H1 (cell line): ENCODE measurements around the gene SPINK7. TPM values are rescaled to one million over a fixed set of nuclear protein-coding genes. Genes with fewer than 3 reads are reported as not detected.

ENCODE experiments used
- CTCF ChIA-PET: fragments of 300-600 bp; sonication (Branson Sonifier 250); formaldehyde crosslinking; loops from one replicate; lab custom pipeline; 2021; ENCODE audit not compliant: partially characterized antibody; lab: Charles Lee
- POLR2A ChIA-PET: fragments of 300-600 bp; sonication (Branson Sonifier 250); formaldehyde crosslinking; loops from one replicate; lab custom pipeline; 2021; ENCODE audit warnings: inconsistent platforms; ENCODE audit not compliant: partially characterized antibody; lab: Charles Lee
- DNase-seq, 2 experiments: peaks; one replicate each; pipeline versions ENCODE4 v3.0.0 to v3.0.0-alpha.2; 2010 to 2022; ENCODE audit warnings: low spot score in 2 of 2, low read depth in 1 of 2, mixed read lengths in 1 of 2
- FAIRE-seq: peaks from 2 replicates; lab custom pipeline; 2011; peaks lifted over from hg19 to GRCh38; lab: Jason Lieb, UNC
- H2AFZ ChIP-seq: 2 replicates; pipeline ENCODE4 v1.8.1; 2012; ENCODE audit warnings: low read length, inconsistent platforms
- H2AK5ac ChIP-seq: 2 replicates; pipeline ENCODE4 v1.6.1; 2013; ENCODE audit warnings: low read depth, low read length
- H2BK120ac ChIP-seq: replicated peaks from 2 replicates; pipeline ENCODE3; 2013; ENCODE audit warnings: low read depth, low read length, inconsistent platforms
- H2BK12ac ChIP-seq: 2 replicates; pipeline ENCODE4 v1.6.1; 2013; ENCODE audit warnings: low read depth, low read length
- H2BK15ac ChIP-seq: 2 replicates; pipeline ENCODE4 v1.6.1; 2013; ENCODE audit warnings: low read length
- H2BK20ac ChIP-seq: 2 replicates; pipeline ENCODE4 v1.6.1; 2013; ENCODE audit warnings: low read length
- H2BK5ac ChIP-seq: 2 replicates; pipeline ENCODE4 v1.6.1; 2013; ENCODE audit warnings: low read depth, low read length
- H3K14ac ChIP-seq: 2 replicates; pipeline ENCODE4 v1.6.1; 2013; ENCODE audit warnings: inconsistent platforms; ENCODE audit not compliant: insufficient read length
- H3K18ac ChIP-seq: 2 replicates; pipeline ENCODE4 v1.6.1; 2013; ENCODE audit warnings: low read length; ENCODE audit errors: extremely low read depth
- H3K23ac ChIP-seq: 2 replicates; pipeline ENCODE4 v1.6.1; 2013; ENCODE audit warnings: inconsistent platforms; ENCODE audit not compliant: insufficient read length
- H3K23me2 ChIP-seq: 2 replicates; pipeline ENCODE4 v1.6.1; 2013; ENCODE audit warnings: low read depth, low read length
- H3K27ac ChIP-seq: 2 replicates; pipeline ENCODE4 v1.6.1; 2011; ENCODE audit warnings: low read depth, low read length, inconsistent platforms
- H3K27me3 ChIP-seq, 4 experiments: replicated peaks in 1 of 4; 1 replicate in 1 of 4; 2 replicates in 3 of 4; pipeline versions ENCODE4 v1.6.1 to v1.8.1; 2011 to 2013; ENCODE audit warnings: low read length in 3 of 4, mild to moderate bottlenecking in 3 of 4, inconsistent platforms in 2 of 4, mixed read lengths in 2 of 4, moderate library complexity in 1 of 4; ENCODE audit not compliant: control insufficient read depth in 3 of 4, insufficient read depth in 3 of 4; ENCODE audit errors: extremely low read depth in 1 of 4
- H3K36me3 ChIP-seq, 4 experiments: 2 replicates each; pipeline versions ENCODE4 v1.6.1 to v1.8.1; 2011 to 2013; ENCODE audit warnings: mild to moderate bottlenecking in 4 of 4, low read length in 3 of 4, moderate library complexity in 2 of 4, control low read depth in 1 of 4, inconsistent platforms in 1 of 4; ENCODE audit not compliant: insufficient read depth in 4 of 4, control insufficient read depth in 2 of 4
- H3K4ac ChIP-seq: replicated peaks from 2 replicates; pipeline ENCODE3; 2013; ENCODE audit warnings: low read length, low read depth, mixed read lengths, inconsistent platforms; ENCODE audit not compliant: insufficient read length
- H3K4me1 ChIP-seq, 4 experiments: replicated peaks in 1 of 4; 1 replicate in 1 of 4; 2 replicates in 3 of 4; pipeline versions ENCODE4 v1.6.1 to v1.8.1; 2011 to 2013; ENCODE audit warnings: low read length in 3 of 4, inconsistent platforms in 2 of 4, mixed read lengths in 1 of 4; ENCODE audit not compliant: insufficient read depth in 4 of 4, control insufficient read depth in 3 of 4
- H3K4me2 ChIP-seq, 2 experiments: 2 replicates each; pipeline versions ENCODE4 v1.6.1 to v1.8.1; 2011 to 2013; ENCODE audit warnings: low read depth in 2 of 2, low read length in 2 of 2, control low read depth in 1 of 2, inconsistent platforms in 1 of 2, mild to moderate bottlenecking in 1 of 2; ENCODE audit not compliant: insufficient read depth in 1 of 2
- H3K4me3 ChIP-seq, 4 experiments: fragments of 200-600, 300-600 bp in 1 of 4; sonication (generic), shearing (Covaris generic), sonication (Bioruptor Twin) in 1 of 4; 2 replicates each; pipeline versions ENCODE4 v1.5.1 to v1.8.1; 2011 to 2016; ENCODE audit warnings: low read length in 4 of 4, low read depth in 3 of 4, control low read depth in 2 of 4, inconsistent platforms in 2 of 4, mild to moderate bottlenecking in 2 of 4, mixed read lengths in 1 of 4, moderate library complexity in 1 of 4; ENCODE audit not compliant: insufficient read depth in 2 of 4; ENCODE audit errors: extremely low read depth in 1 of 4
- H3K56ac ChIP-seq: replicated peaks from 2 replicates; pipeline ENCODE3; 2013; ENCODE audit warnings: low read depth, mild to moderate bottlenecking, mixed read lengths, low read length, inconsistent platforms; ENCODE audit not compliant: insufficient read length
- H3K79me1 ChIP-seq: 2 replicates; pipeline ENCODE4 v1.6.1; 2013; ENCODE audit warnings: low read depth, low read length, control low read depth
- H3K79me2 ChIP-seq, 2 experiments: 2 replicates each; pipeline versions ENCODE4 v1.6.1 to v1.8.1; 2012 to 2013; ENCODE audit warnings: low read length in 2 of 2, mild to moderate bottlenecking in 2 of 2, inconsistent platforms in 1 of 2; ENCODE audit not compliant: insufficient read depth in 2 of 2, control insufficient read depth in 1 of 2
- H3K9ac ChIP-seq, 4 experiments: replicated peaks in 1 of 4; 1 replicate in 1 of 4; 2 replicates in 3 of 4; pipeline versions ENCODE4 v1.6.1 to v1.8.1; 2011 to 2013; ENCODE audit warnings: low read depth in 3 of 4, low read length in 3 of 4, control low read depth in 2 of 4, mild to moderate bottlenecking in 2 of 4, moderate library complexity in 2 of 4, inconsistent platforms in 1 of 4; ENCODE audit errors: extremely low read depth in 1 of 4
- H3K9me3 ChIP-seq, 2 experiments: 2 replicates each; pipeline versions ENCODE4 v1.6.1 to v1.8.1; 2012 to 2013; ENCODE audit warnings: mild to moderate bottlenecking in 2 of 2, moderate library complexity in 2 of 2, control low read depth in 1 of 2, inconsistent platforms in 1 of 2, low read depth in 1 of 2, low read length in 1 of 2, mixed read lengths in 1 of 2; ENCODE audit not compliant: insufficient read depth in 2 of 2
- H4K20me1 ChIP-seq, 2 experiments: replicated peaks in 1 of 2; 2 replicates each; pipeline versions ENCODE3 to v1.8.1; 2011 to 2013; ENCODE audit warnings: inconsistent platforms in 2 of 2, low read length in 2 of 2, mild to moderate bottlenecking in 1 of 2; ENCODE audit not compliant: insufficient read depth in 2 of 2, control insufficient read depth in 1 of 2
- H4K5ac ChIP-seq: 2 replicates; pipeline ENCODE4 v1.6.1; 2013; ENCODE audit warnings: low read length, low read depth, mixed read lengths, inconsistent platforms; ENCODE audit not compliant: insufficient read length
- H4K8ac ChIP-seq: 2 replicates; pipeline ENCODE4 v1.8.0; 2013; ENCODE audit warnings: mild to moderate bottlenecking, moderate library complexity, low read length, inconsistent platforms; ENCODE audit not compliant: insufficient read depth; ENCODE audit errors: extremely low read depth
- H4K91ac ChIP-seq: replicated peaks from 2 replicates; pipeline ENCODE3; 2013; ENCODE audit warnings: low read length, mixed read lengths, inconsistent platforms; ENCODE audit not compliant: insufficient read length
- GTF2F1 ChIP-seq: IDR thresholded peaks from 2 replicates; pipeline ENCODE4 v1.6.1; 2012; ENCODE audit warnings: low read depth, low read length, improper control_type of control experiment, borderline replicate concordance
- JUN ChIP-seq: IDR thresholded peaks from 2 replicates; pipeline ENCODE4 v1.6.1; 2011; ENCODE audit warnings: low read depth, mild to moderate bottlenecking, improper control_type of control experiment, low read length
- RAD21 ChIP-seq, 2 experiments: IDR thresholded peaks in 1 of 2; conservative IDR thresholded peaks in 1 of 2; 2 replicates each; pipeline ENCODE4 v1.6.1; 2011; ENCODE audit warnings: low read depth in 2 of 2, low read length in 2 of 2, improper control_type of control experiment in 1 of 2, inconsistent platforms in 1 of 2, mild to moderate bottlenecking in 1 of 2, moderate library complexity in 1 of 2
- WGBS, 2 experiments: shearing (Covaris generic) in 1 of 2; methylation state at CpG; one replicate each; pipeline versions ENCODE4 v1.1.6 to v1.1.7; 2013 to 2015; ENCODE audit warnings: low lambda C conversion rate in 2 of 2, mixed read lengths in 2 of 2, inconsistent platforms in 1 of 2, low coverage in 1 of 2, missing lambda C conversion rate in 1 of 2; ENCODE audit not compliant: insufficient replicate concordance in 2 of 2, insufficient coverage in 1 of 2, insufficient read length in 1 of 2; ENCODE audit errors: extremely low coverage in 1 of 2, missing lambda C conversion rate in 1 of 2; 5-methylcytosine and 5-hydroxymethylcytosine counted together
- polyA plus RNA-seq, 7 experiments: library from polyadenylated mRNA; depleted of rRNA in 3 of 7; stranded (reverse) in 5 of 7; unstranded in 2 of 7; fragments of >200 nt in 5 of 7; fragments of 200-250 nt in 2 of 7; gene quantifications; 1 replicate in 5 of 7; 2 replicates in 1 of 7; 4 replicates in 1 of 7; pipeline versions ENCODE4 v1.2.1 to v1.2.3, GENCODE V29; 2011 to 2013; ENCODE audit warnings: missing spikeins in 2 of 7, mixed read lengths in 2 of 7
- total RNA-seq: library from RNA; stranded (reverse); fragmentation: NEBNext Ultra II Directional; extraction: Animal tissue kit (Norgen Biotek cat#: 25700); gene quantifications from 2 replicates; pipeline ENCODE4 v1.2.1, GENCODE V29; 2021
- TF ChIP-seq, protein P1 (sequence below), 3 experiments: IDR thresholded peaks; 1 replicate in 2 of 3; 2 replicates in 1 of 3; pipeline versions ENCODE4 v1.5.1 to v1.6.1; 2011; ENCODE audit warnings: low read length in 3 of 3, mild to moderate bottlenecking in 3 of 3, inconsistent platforms in 2 of 3, low read depth in 1 of 3, moderate library complexity in 1 of 3; ENCODE audit not compliant: insufficient read depth in 1 of 3; ENCODE audit errors: control extremely low read depth in 1 of 3

SPINK7 gene
- total and polyA plus RNA-seq, 2 of the 8 experiments (the other 6 are each of a cell fraction or from before 2014, with no cell fraction given), result not detected

DNA sequence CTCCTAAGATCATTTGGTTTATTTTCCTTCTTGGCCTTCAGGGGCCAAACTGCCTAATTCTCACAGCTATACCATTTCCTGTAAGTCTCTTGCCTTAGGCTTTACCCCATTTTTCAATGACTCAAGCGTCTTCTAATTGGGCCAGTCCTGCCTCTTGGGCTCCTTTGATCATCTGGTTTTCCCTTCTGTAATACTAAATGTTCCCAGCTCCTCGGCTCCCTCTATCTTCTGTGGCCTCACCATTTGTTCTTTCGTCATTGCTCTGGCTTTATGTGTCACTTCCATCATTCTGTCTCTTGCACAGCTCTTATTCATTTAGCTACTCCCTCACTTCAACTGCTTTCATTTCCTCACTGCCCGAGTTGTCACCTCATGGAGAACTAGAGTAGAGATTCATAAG, 14.5 kb upstream of the SPINK7 start:
- H2AK5ac ChIP-seq, result no peak overlapping the region
- TF ChIP-seq RAD21 (IDR thresholded peaks at IDR 0.05 in 1 of 2, conservative IDR thresholded peaks at IDR 0.05 in 1 of 2; ENCODE audit: low read depth in 2 of 2, low read length in 2 of 2) (0 out of 4 replicates have a peak, but pooled peaks of 1 of the 2 experiments have one; percentile 21), JUN (no peak), GTF2F1 (no peak)
- TF ChIP-seq, protein P1, sequence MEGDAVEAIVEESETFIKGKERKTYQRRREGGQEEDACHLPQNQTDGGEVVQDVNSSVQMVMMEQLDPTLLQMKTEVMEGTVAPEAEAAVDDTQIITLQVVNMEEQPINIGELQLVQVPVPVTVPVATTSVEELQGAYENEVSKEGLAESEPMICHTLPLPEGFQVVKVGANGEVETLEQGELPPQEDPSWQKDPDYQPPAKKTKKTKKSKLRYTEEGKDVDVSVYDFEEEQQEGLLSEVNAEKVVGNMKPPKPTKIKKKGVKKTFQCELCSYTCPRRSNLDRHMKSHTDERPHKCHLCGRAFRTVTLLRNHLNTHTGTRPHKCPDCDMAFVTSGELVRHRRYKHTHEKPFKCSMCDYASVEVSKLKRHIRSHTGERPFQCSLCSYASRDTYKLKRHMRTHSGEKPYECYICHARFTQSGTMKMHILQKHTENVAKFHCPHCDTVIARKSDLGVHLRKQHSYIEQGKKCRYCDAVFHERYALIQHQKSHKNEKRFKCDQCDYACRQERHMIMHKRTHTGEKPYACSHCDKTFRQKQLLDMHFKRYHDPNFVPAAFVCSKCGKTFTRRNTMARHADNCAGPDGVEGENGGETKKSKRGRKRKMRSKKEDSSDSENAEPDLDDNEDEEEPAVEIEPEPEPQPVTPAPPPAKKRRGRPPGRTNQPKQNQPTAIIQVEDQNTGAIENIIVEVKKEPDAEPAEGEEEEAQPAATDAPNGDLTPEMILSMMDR (IDR thresholded peaks at IDR 0.05; ENCODE audit: control extremely low read depth in 1 of 3, insufficient read depth in 1 of 3, low read depth in 1 of 3, low read length in 3 of 3), result peak in 2 of 3 experiments; percentile 13 to 15; a peak in 1 of 4 replicates
- H3K14ac ChIP-seq, result no peak overlapping the region
- no peak overlapping the region for H3K56ac ChIP-seq
- 71% methylated on average over 4 of the region's 4 CpGs; no CpG with 5 or more reads in 1 of the 2 experiments for WGBS, 2 experiments
- no peak overlapping the region for H3K27ac ChIP-seq
- no peak overlapping the region for H4K8ac ChIP-seq
- ChIA-PET CTCF (interaction anchor here (0.5 to 2.2 kb wide), 12 partner anchors 9 to 433 kb away, joined by 3 to 10 read pairs (median 4); no protein-coding TSS in a partner anchor), POLR2A (interaction anchor here (0.7 to 1.3 kb wide), 2 partner anchors 10 to 85 kb away, joined by 3 to 4 read pairs; no protein-coding TSS in a partner anchor)
- no peak overlapping the region for H2BK5ac ChIP-seq
- no peak overlapping the region for H3K9ac ChIP-seq
- H3K9me3 ChIP-seq, result no peaks in the 10 kb centered on the region
- H2BK15ac ChIP-seq, result no peak overlapping the region
- no peak overlapping the region for H4K5ac ChIP-seq
- H4K20me1 ChIP-seq, result no peaks in the 10 kb centered on the region
- no peaks in the 10 kb centered on the region for H3K79me2 ChIP-seq
- FAIRE-seq (no peak), DNase-seq (no peak)
- H3K4me1 ChIP-seq, result no peaks in the 10 kb centered on the region
- no peak overlapping the region for H2AFZ ChIP-seq
- H3K23ac ChIP-seq, result no peak overlapping the region
- H3K4me2 ChIP-seq, result no peak overlapping the region
- H3K79me1 ChIP-seq, result no peaks in the 10 kb centered on the region
- H3K18ac ChIP-seq, result no peak overlapping the region
- H3K27me3 ChIP-seq, result no peaks in the 10 kb centered on the region
- H3K4me3 ChIP-seq, result no peak overlapping the region
- H3K4ac ChIP-seq, result no peak overlapping the region
- H2BK120ac ChIP-seq, result no peak overlapping the region
- H2BK12ac ChIP-seq, result no peak overlapping the region
- H2BK20ac ChIP-seq, result no peak overlapping the region
- no peak overlapping the region for H4K91ac ChIP-seq
- H3K36me3 ChIP-seq, result no peaks in the 10 kb centered on the region
- H3K23me2 ChIP-seq, result no peaks in the 10 kb centered on the region
